Gastrocnemius medialis (tissue), 4 donors: ENCODE data around the gene SEC31B.

Source experiments
- POLR2A ChIP-seq, 2 donors: fragments of 450-650 bp; IDR thresholded peaks; one replicate each; pipeline ENCODE4 v1.6.1; 2017; ENCODE audit warnings: antibody characterized with exemption in 2 of 2, mild to moderate bottlenecking in 2 of 2, moderate library complexity in 2 of 2
- TF ChIP-seq, protein P1 (sequence below), 5 experiments: fragments of 450-650 bp in 3 of 5; fragments of 200-600 bp in 2 of 5; sonication (generic) in 2 of 5; IDR thresholded peaks in 4 of 5; conservative IDR thresholded peaks in 1 of 5; 1 replicate in 4 of 5; 2 replicates in 1 of 5; pipeline ENCODE4 v1.5.1; 2016 to 2019; ENCODE audit warnings: antibody characterized with exemption in 5 of 5, mild to moderate bottlenecking in 3 of 5, moderate library complexity in 3 of 5

DNA sequence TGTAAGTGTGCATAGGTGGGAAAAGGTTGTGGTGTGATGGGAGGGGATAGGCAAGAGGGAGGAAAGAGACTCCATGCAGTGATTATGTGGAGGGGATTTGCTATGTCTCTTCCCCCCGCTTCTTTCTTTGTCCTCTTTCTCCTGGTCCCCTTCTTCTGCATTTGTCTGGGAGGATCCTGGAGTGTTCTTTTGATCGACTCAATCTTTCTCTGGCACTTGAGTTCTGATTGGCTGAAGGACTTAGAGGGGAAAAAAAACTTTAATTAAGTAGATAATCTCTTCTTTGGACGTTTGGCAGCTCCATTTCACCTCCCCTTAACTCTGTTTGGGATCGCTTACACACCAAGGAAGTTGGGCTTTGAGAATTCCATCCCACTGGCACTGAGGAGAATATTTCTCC lies 57.0 kb downstream of the SEC31B start, which contains the start of gene WNT8B:
- TF ChIP-seq, protein P1, sequence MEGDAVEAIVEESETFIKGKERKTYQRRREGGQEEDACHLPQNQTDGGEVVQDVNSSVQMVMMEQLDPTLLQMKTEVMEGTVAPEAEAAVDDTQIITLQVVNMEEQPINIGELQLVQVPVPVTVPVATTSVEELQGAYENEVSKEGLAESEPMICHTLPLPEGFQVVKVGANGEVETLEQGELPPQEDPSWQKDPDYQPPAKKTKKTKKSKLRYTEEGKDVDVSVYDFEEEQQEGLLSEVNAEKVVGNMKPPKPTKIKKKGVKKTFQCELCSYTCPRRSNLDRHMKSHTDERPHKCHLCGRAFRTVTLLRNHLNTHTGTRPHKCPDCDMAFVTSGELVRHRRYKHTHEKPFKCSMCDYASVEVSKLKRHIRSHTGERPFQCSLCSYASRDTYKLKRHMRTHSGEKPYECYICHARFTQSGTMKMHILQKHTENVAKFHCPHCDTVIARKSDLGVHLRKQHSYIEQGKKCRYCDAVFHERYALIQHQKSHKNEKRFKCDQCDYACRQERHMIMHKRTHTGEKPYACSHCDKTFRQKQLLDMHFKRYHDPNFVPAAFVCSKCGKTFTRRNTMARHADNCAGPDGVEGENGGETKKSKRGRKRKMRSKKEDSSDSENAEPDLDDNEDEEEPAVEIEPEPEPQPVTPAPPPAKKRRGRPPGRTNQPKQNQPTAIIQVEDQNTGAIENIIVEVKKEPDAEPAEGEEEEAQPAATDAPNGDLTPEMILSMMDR (IDR thresholded peaks at IDR 0.05 in 4 of 5, conservative IDR thresholded peaks at IDR 0.05 in 1 of 5), result no peak
- TF ChIP-seq POLR2A (IDR thresholded peaks at IDR 0.05), result no peak
